H1 (cell line): ENCODE measurements around the gene CCNYL1. TPM values are rescaled to one million over a fixed set of nuclear protein-coding genes. Genes with fewer than 3 reads are reported as not detected.

Experiments used
- CBX5 ChIP-seq: fragments of 300-800, 300-1000 bp; sonication (generic); IDR thresholded peaks from 2 replicates; pipeline ENCODE4 v1.7.1; 2016; ENCODE audit warnings: antibody characterized with exemption, low read length, low read depth
- GABPA ChIP-seq: IDR thresholded peaks from 2 replicates; pipeline ENCODE4 v1.6.1; 2011; ENCODE audit warnings: mild to moderate bottlenecking, low read length, moderate library complexity, borderline replicate concordance; ENCODE audit not compliant: insufficient read depth
- JUND ChIP-seq: IDR thresholded peaks from 2 replicates; pipeline ENCODE4 v1.6.1; 2011; ENCODE audit warnings: mild to moderate bottlenecking, improper control_type of control experiment, low read length
- PHF8 ChIP-seq: fragments of 200-600 bp; sonication (generic); conservative IDR thresholded peaks from 2 replicates; pipeline ENCODE4 v1.7.1; 2012; ENCODE audit warnings: low read depth, mild to moderate bottlenecking, inconsistent platforms, low read length, moderate library complexity
- POU5F1 ChIP-seq: IDR thresholded peaks from 2 replicates; pipeline ENCODE4 v1.6.1; 2011; ENCODE audit warnings: low read depth, mild to moderate bottlenecking, low read length, moderate library complexity
- RXRA ChIP-seq: IDR thresholded peaks from 2 replicates; pipeline ENCODE4 v1.6.1; 2011; ENCODE audit warnings: low read depth, mild to moderate bottlenecking, low read length, moderate library complexity; ENCODE audit not compliant: insufficient read depth
- SIN3A ChIP-seq, 2 experiments: IDR thresholded peaks in 1 of 2; conservative IDR thresholded peaks in 1 of 2; 2 replicates each; pipeline ENCODE4 v1.6.1; 2011 to 2012; ENCODE audit warnings: low read length in 2 of 2, improper control_type of control experiment in 1 of 2, low read depth in 1 of 2, mild to moderate bottlenecking in 1 of 2
- SP1 ChIP-seq: IDR thresholded peaks from 2 replicates; pipeline ENCODE4 v1.6.1; 2011; ENCODE audit warnings: low read depth, low read length
- TAF1 ChIP-seq: IDR thresholded peaks from 2 replicates; pipeline ENCODE4 v1.6.1; 2011; ENCODE audit warnings: mild to moderate bottlenecking, low read depth, low read length
- polyA plus RNA-seq, 7 experiments: library from polyadenylated mRNA; depleted of rRNA in 3 of 7; stranded (reverse) in 5 of 7; unstranded in 2 of 7; fragments of >200 nt in 5 of 7; fragments of 200-250 nt in 2 of 7; gene quantifications; 1 replicate in 5 of 7; 2 replicates in 1 of 7; 4 replicates in 1 of 7; pipeline versions ENCODE4 v1.2.1 to v1.2.3, GENCODE V29; 2011 to 2013; ENCODE audit warnings: missing spikeins in 2 of 7, mixed read lengths in 2 of 7
- total RNA-seq: library from RNA; stranded (reverse); fragmentation: NEBNext Ultra II Directional; extraction: Animal tissue kit (Norgen Biotek cat#: 25700); gene quantifications from 2 replicates; pipeline ENCODE4 v1.2.1, GENCODE V29; 2021
- TF ChIP-seq, protein P1 (sequence below): fragments of 300-600 bp; sonication (generic); IDR thresholded peaks from 2 replicates; pipeline ENCODE4 v1.7.1; 2012; ENCODE audit warnings: low read length, moderate library complexity, mild to moderate bottlenecking, inconsistent platforms; ENCODE audit not compliant: insufficient replicate concordance
- TF ChIP-seq, protein P2 (sequence below): IDR thresholded peaks from 2 replicates; pipeline ENCODE4 v1.6.1; 2012; ENCODE audit warnings: inconsistent platforms

CCNYL1 gene
- total and polyA plus RNA-seq, 2 of the 8 experiments (the other 6 are each of a cell fraction or from before 2014, with no cell fraction given), result 13.3 to 35.4 TPM

- TF ChIP-seq, protein P1, sequence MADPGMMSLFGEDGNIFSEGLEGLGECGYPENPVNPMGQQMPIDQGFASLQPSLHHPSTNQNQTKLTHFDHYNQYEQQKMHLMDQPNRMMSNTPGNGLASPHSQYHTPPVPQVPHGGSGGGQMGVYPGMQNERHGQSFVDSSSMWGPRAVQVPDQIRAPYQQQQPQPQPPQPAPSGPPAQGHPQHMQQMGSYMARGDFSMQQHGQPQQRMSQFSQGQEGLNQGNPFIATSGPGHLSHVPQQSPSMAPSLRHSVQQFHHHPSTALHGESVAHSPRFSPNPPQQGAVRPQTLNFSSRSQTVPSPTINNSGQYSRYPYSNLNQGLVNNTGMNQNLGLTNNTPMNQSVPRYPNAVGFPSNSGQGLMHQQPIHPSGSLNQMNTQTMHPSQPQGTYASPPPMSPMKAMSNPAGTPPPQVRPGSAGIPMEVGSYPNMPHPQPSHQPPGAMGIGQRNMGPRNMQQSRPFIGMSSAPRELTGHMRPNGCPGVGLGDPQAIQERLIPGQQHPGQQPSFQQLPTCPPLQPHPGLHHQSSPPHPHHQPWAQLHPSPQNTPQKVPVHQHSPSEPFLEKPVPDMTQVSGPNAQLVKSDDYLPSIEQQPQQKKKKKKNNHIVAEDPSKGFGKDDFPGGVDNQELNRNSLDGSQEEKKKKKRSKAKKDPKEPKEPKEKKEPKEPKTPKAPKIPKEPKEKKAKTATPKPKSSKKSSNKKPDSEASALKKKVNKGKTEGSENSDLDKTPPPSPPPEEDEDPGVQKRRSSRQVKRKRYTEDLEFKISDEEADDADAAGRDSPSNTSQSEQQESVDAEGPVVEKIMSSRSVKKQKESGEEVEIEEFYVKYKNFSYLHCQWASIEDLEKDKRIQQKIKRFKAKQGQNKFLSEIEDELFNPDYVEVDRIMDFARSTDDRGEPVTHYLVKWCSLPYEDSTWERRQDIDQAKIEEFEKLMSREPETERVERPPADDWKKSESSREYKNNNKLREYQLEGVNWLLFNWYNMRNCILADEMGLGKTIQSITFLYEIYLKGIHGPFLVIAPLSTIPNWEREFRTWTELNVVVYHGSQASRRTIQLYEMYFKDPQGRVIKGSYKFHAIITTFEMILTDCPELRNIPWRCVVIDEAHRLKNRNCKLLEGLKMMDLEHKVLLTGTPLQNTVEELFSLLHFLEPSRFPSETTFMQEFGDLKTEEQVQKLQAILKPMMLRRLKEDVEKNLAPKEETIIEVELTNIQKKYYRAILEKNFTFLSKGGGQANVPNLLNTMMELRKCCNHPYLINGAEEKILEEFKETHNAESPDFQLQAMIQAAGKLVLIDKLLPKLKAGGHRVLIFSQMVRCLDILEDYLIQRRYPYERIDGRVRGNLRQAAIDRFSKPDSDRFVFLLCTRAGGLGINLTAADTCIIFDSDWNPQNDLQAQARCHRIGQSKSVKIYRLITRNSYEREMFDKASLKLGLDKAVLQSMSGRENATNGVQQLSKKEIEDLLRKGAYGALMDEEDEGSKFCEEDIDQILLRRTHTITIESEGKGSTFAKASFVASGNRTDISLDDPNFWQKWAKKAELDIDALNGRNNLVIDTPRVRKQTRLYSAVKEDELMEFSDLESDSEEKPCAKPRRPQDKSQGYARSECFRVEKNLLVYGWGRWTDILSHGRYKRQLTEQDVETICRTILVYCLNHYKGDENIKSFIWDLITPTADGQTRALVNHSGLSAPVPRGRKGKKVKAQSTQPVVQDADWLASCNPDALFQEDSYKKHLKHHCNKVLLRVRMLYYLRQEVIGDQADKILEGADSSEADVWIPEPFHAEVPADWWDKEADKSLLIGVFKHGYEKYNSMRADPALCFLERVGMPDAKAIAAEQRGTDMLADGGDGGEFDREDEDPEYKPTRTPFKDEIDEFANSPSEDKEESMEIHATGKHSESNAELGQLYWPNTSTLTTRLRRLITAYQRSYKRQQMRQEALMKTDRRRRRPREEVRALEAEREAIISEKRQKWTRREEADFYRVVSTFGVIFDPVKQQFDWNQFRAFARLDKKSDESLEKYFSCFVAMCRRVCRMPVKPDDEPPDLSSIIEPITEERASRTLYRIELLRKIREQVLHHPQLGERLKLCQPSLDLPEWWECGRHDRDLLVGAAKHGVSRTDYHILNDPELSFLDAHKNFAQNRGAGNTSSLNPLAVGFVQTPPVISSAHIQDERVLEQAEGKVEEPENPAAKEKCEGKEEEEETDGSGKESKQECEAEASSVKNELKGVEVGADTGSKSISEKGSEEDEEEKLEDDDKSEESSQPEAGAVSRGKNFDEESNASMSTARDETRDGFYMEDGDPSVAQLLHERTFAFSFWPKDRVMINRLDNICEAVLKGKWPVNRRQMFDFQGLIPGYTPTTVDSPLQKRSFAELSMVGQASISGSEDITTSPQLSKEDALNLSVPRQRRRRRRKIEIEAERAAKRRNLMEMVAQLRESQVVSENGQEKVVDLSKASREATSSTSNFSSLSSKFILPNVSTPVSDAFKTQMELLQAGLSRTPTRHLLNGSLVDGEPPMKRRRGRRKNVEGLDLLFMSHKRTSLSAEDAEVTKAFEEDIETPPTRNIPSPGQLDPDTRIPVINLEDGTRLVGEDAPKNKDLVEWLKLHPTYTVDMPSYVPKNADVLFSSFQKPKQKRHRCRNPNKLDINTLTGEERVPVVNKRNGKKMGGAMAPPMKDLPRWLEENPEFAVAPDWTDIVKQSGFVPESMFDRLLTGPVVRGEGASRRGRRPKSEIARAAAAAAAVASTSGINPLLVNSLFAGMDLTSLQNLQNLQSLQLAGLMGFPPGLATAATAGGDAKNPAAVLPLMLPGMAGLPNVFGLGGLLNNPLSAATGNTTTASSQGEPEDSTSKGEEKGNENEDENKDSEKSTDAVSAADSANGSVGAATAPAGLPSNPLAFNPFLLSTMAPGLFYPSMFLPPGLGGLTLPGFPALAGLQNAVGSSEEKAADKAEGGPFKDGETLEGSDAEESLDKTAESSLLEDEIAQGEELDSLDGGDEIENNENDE, result no peak
- TF ChIP-seq SIN3A (conservative IDR thresholded peaks at IDR 0.05 in 1 of 2, IDR thresholded peaks at IDR 0.05 in 1 of 2; ENCODE audit: low read depth in 1 of 2, low read length in 2 of 2), result no peak
- no peak for TF ChIP-seq JUND
- no peak for TF ChIP-seq CBX5
- TF ChIP-seq SP1, result no peak
- TF ChIP-seq POU5F1, result no peak
- TF ChIP-seq GABPA, result no peak
- TF ChIP-seq, protein P2, sequence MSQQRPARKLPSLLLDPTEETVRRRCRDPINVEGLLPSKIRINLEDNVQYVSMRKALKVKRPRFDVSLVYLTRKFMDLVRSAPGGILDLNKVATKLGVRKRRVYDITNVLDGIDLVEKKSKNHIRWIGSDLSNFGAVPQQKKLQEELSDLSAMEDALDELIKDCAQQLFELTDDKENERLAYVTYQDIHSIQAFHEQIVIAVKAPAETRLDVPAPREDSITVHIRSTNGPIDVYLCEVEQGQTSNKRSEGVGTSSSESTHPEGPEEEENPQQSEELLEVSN, result no peak
- TF ChIP-seq PHF8, result no peak
- TF ChIP-seq RXRA, result no peak
- TF ChIP-seq TAF1, result no peak
Measured at GRCh38 chr2:207662203-207662602, 49.2 kb upstream of the CCNYL1 start (continued).
